ENCODE results near the gene FRMD5. TPM values are rescaled to one million over a fixed set of nuclear protein-coding genes. Genes with fewer than 3 reads are reported as not detected.

Gene FRMD5
- total RNA-seq, 4 donors from 2014 or later: 2.9 to 5.4 (median 3.8) TPM

- 73 to 79% methylated on average over 3 of the region's 3 CpGs for WGBS, 2 donors
- H3K4me3 ChIP-seq: no peak overlapping the region
Observed at GRCh38 chr15:43821505-43821904, 373.6 kb downstream of the FRMD5 start.

More at GRCh38 chr15:43821505-43821904, 373.6 kb downstream of the FRMD5 start:
- Histone ChIP-seq H3K36me3 (peaks cover 0 to 19% (median 0%) of the 10 kb centered on the region in 3 donors), H3K27ac (no peak overlapping the region), H3K27me3 (no peaks in the 10 kb centered on the region), H3K9me3 (no peaks in the 10 kb centered on the region), H3K4me1 (peaks cover 0 to 52% (median 22%) of the 10 kb centered on the region in 4 donors)
- DNase-seq (ENCODE audit: low spot score in 2 of 2): no peak
- no peak for TF ChIP-seq POLR2A (IDR thresholded peaks at IDR 0.05)
- no peak for TF ChIP-seq EP300 (IDR thresholded peaks at IDR 0.05)
- TF ChIP-seq CTCF (IDR thresholded peaks at IDR 0.05): no peak

Small RNA genes within 50 kb of the gene (small RNA-seq; reads per million reads assigned to genes)
- not detected for gene RF00019

Other genes starting within 250 kb of the FRMD5 start
- gene GOLM2, start 93.4 kb upstream of the FRMD5 start, total RNA-seq: 100 to 1,000 TPM in 2 of 4 donors, 10 to 100 TPM in 2; 78.3 to 116 (median 104) TPM
- gene CTDSPL2, start 232.4 kb upstream of the FRMD5 start, total RNA-seq: 10 to 100 TPM; 35.2 to 52.2 (median 44.4) TPM